DND-41 (cell line): ENCODE measurements around the gene EPHB2.

Experiments used
- EZH2 ChIP-seq: IDR thresholded peaks from 3 replicates; pipeline ENCODE4 v1.6.1; 2012; ENCODE audit warnings: borderline replicate concordance, low read depth, mild to moderate bottlenecking, moderate library complexity, low read length, inconsistent platforms; ENCODE audit not compliant: severe bottlenecking
- TF ChIP-seq, protein P1 (sequence below): IDR thresholded peaks from 2 replicates; pipeline ENCODE4 v1.5.1; 2012; ENCODE audit warnings: borderline replicate concordance, low read length, moderate library complexity, mild to moderate bottlenecking; ENCODE audit not compliant: poor library complexity, severe bottlenecking; ENCODE audit errors: extremely low read depth

DNA sequence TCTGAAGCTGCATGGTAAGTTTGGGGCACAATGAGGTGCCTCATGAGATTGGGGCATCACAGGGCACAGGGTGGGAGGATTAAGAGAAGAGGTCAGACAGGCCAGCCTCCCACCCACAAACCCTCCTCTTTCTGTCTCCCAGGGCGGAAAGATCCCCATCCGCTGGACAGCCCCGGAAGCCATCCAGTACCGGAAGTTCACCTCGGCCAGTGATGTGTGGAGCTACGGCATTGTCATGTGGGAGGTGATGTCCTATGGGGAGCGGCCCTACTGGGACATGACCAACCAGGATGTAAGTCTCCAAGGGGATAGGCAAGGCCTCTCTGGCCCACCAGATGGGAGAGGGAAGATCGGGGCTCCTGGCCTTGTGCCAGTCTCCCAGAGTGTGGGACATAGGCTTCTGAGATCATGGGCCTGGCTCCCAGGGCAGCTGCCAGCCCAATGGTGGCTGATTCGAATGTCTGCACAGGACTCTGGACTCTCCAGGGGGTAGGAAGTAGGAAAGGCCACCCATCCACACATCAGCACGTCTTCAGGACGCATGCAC is 198.3 kb downstream of the EPHB2 start:
- TF ChIP-seq EZH2, result no peak
- TF ChIP-seq, protein P1, sequence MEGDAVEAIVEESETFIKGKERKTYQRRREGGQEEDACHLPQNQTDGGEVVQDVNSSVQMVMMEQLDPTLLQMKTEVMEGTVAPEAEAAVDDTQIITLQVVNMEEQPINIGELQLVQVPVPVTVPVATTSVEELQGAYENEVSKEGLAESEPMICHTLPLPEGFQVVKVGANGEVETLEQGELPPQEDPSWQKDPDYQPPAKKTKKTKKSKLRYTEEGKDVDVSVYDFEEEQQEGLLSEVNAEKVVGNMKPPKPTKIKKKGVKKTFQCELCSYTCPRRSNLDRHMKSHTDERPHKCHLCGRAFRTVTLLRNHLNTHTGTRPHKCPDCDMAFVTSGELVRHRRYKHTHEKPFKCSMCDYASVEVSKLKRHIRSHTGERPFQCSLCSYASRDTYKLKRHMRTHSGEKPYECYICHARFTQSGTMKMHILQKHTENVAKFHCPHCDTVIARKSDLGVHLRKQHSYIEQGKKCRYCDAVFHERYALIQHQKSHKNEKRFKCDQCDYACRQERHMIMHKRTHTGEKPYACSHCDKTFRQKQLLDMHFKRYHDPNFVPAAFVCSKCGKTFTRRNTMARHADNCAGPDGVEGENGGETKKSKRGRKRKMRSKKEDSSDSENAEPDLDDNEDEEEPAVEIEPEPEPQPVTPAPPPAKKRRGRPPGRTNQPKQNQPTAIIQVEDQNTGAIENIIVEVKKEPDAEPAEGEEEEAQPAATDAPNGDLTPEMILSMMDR, result no peak
